Chondrocyte (in vitro differentiated cells): ENCODE data around the gene ELF3. TPM values are rescaled to one million over a fixed set of nuclear protein-coding genes. Genes with fewer than 3 reads are reported as not detected.

Experiments
- DNase-seq: peaks from one replicate; pipeline ENCODE4 v3.0.0; 2021; ENCODE audit warnings: mixed read lengths, low spot score
- H3K27ac Mint-ChIP-seq: one replicate; pipeline ENCODE4 v1.8.0; 2021; ENCODE audit warnings: mild to moderate bottlenecking, moderate library complexity, mixed read lengths; ENCODE audit not compliant: unreplicated experiment
- H3K27me3 Mint-ChIP-seq: 2 replicates; pipeline ENCODE4 v1.8.0; 2021; ENCODE audit warnings: low read depth, mixed read lengths
- H3K36me3 Mint-ChIP-seq: 2 replicates; pipeline ENCODE4 v1.8.0; 2021; ENCODE audit warnings: low read depth, mixed read lengths
- H3K4me1 Mint-ChIP-seq: 2 replicates; pipeline ENCODE4 v1.8.0; 2021; ENCODE audit warnings: low read depth, mild to moderate bottlenecking, mixed read lengths
- H3K4me3 Mint-ChIP-seq: one replicate; pipeline ENCODE4 v1.8.0; 2021; ENCODE audit warnings: mild to moderate bottlenecking, moderate library complexity, mixed read lengths; ENCODE audit not compliant: unreplicated experiment
- H3K9me3 Mint-ChIP-seq: 2 replicates; pipeline ENCODE4 v1.8.0; 2021; ENCODE audit warnings: low read depth, mixed read lengths
- CTCF ChIP-seq: fragments of 200-600 bp; sonication (generic); IDR thresholded peaks from 2 replicates; pipeline ENCODE4 v1.5.0; 2021; ENCODE audit warnings: antibody characterized with exemption, mild to moderate bottlenecking, moderate library complexity
- total RNA-seq: library from RNA; stranded (reverse); gene quantifications from 3 replicates; pipeline ENCODE4 v1.2.1, GENCODE V29; 2021

ELF3 gene
- total RNA-seq, 1 donor from 2014 or later, result 0.40 TPM

GRCh38 chr1:202002507-202002906, 7.9 kb upstream of the ELF3 start:
- Mint-ChIP-seq H3K4me1 (peaks cover 11% of the 10 kb centered on the region), H3K27ac (no peak overlapping the region), H3K9me3 (no peaks in the 10 kb centered on the region), H3K36me3 (peaks cover 34% of the 10 kb centered on the region), H3K4me3 (no peak overlapping the region), H3K27me3 (no peaks in the 10 kb centered on the region)
- TF ChIP-seq CTCF, result peak; percentile 24
- no peak for DNase-seq

GRCh38 chr1:202004711-202005110, 5.7 kb upstream of the ELF3 start:
- no peak overlapping the region for H3K27ac Mint-ChIP-seq
- peaks cover 16% of the 10 kb centered on the region for H3K4me1 Mint-ChIP-seq
- H3K27me3 Mint-ChIP-seq, result peaks cover 2% of the 10 kb centered on the region
- no peak overlapping the region for H3K4me3 Mint-ChIP-seq
- H3K9me3 Mint-ChIP-seq, result no peaks in the 10 kb centered on the region
- no peak for TF ChIP-seq CTCF
- DNase-seq, result no peak
- peaks cover 29% of the 10 kb centered on the region for H3K36me3 Mint-ChIP-seq

- Mint-ChIP-seq H3K27me3 (peaks cover 2% of the 10 kb centered on the region), H3K4me3 (no peak overlapping the region), H3K36me3 (peaks cover 22% of the 10 kb centered on the region), H3K9me3 (no peaks in the 10 kb centered on the region), H3K27ac (peak overlapping the region; percentile 36), H3K4me1 (peaks cover 23% of the 10 kb centered on the region)
- no peak for DNase-seq
- peak; percentile 83 for TF ChIP-seq CTCF
These were observed 4.4 kb upstream of the ELF3 start for GRCh38 chr1:202005958-202006357.

GRCh38 chr1:202007304-202007703, 3.1 kb upstream of the ELF3 start:
- DNase-seq, result no peak
- H3K36me3 Mint-ChIP-seq, result peaks cover 17% of the 10 kb centered on the region
- peaks cover 23% of the 10 kb centered on the region for H3K4me1 Mint-ChIP-seq
- no peak overlapping the region for H3K27ac Mint-ChIP-seq
- H3K9me3 Mint-ChIP-seq, result no peaks in the 10 kb centered on the region
- H3K4me3 Mint-ChIP-seq, result no peak overlapping the region
- peaks cover 2% of the 10 kb centered on the region for H3K27me3 Mint-ChIP-seq
- no peak for TF ChIP-seq CTCF

GRCh38 chr1:202007805-202008489, 2.4 kb upstream of the ELF3 start:
- Mint-ChIP-seq H3K36me3 (peaks cover 14% of the 10 kb centered on the region), H3K4me3 (no peak overlapping the region), H3K4me1 (peaks cover 23% of the 10 kb centered on the region), H3K27ac (no peak overlapping the region), H3K9me3 (no peaks in the 10 kb centered on the region), H3K27me3 (peaks cover 2% of the 10 kb centered on the region)
- no peak for TF ChIP-seq CTCF
- no peak for DNase-seq
